ENCODE data around the gene ASNS.

DNA sequence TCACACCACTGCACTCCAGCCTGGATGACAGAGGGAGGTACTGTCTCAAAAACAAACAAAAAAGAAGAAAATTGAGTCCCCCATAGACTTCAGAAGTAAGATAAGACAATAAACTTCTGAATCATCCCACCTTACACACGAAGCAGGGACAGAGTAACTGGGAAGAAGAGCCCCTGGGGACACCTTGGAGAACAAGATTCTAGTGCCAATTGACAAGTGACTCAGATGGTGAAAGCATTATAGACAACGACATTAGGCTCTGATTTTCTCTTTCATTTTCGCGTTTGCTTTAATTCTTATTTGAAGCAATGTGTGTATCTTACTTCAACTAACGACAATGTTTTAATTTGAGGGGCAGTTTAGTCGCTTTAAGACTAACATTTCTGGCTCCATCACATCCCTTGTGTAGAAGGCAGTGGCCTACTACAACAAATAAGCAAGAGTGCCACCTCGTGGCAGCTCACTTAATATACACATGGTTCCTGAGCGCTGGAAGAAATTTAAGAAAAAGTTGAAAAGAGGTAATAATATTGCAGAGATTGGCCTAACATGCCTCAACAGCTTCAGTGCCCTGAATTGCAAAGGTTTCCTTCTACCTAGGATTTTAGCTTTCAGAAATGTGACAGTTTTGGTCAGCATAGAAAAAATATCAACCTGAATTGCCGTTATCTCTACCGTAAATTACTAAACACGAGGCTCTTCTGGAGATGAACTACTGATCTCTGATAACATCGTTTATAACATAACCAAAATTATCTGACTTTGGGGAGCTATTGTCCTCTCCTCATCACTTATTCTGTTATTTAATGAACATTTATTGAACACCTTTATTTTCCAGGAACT, 36.7 kb downstream of the ASNS start:
- TF ChIP-seq, protein P1, sequence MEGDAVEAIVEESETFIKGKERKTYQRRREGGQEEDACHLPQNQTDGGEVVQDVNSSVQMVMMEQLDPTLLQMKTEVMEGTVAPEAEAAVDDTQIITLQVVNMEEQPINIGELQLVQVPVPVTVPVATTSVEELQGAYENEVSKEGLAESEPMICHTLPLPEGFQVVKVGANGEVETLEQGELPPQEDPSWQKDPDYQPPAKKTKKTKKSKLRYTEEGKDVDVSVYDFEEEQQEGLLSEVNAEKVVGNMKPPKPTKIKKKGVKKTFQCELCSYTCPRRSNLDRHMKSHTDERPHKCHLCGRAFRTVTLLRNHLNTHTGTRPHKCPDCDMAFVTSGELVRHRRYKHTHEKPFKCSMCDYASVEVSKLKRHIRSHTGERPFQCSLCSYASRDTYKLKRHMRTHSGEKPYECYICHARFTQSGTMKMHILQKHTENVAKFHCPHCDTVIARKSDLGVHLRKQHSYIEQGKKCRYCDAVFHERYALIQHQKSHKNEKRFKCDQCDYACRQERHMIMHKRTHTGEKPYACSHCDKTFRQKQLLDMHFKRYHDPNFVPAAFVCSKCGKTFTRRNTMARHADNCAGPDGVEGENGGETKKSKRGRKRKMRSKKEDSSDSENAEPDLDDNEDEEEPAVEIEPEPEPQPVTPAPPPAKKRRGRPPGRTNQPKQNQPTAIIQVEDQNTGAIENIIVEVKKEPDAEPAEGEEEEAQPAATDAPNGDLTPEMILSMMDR (IDR thresholded peaks at IDR 0.05), result peak in 2 of 4 experiments; percentile 30 to 69
- TF ChIP-seq POLR2A (IDR thresholded peaks at IDR 0.05), result no peak

Measured in sigmoid colon (tissue), 3 donors.